Measurements from ENCODE around the gene PKD1. TPM values are rescaled to one million over a fixed set of nuclear protein-coding genes. Genes with fewer than 3 reads are reported as not detected.

PKD1 gene
- total and polyA plus RNA-seq, 2 of the 13 experiments (the other 11 are each of a cell fraction or from before 2014, with no cell fraction given) = 22.1 to 23.0 TPM

- TF ChIP-seq SSRP1 (CRISPR knock-in tag; IDR thresholded peaks at IDR 0.05) (no peak), RAD21 (CRISPR knock-in tag; IDR thresholded peaks at IDR 0.05) (0 out of 2 replicates have a peak, but pooled peaks have one; percentile 13), ZBTB37 (CRISPR knock-in tag; IDR thresholded peaks at IDR 0.05) (no peak), JUND (CRISPR knock-in tag; IDR thresholded peaks at IDR 0.05) (no peak), TMF1 (CRISPR knock-in tag; IDR thresholded peaks at IDR 0.05; ENCODE audit: low read depth) (no peak), ZNF660 (CRISPR knock-in tag; IDR thresholded peaks at IDR 0.05; ENCODE audit: borderline replicate concordance, low read depth) (no peak), HNRNPK (IDR thresholded peaks at IDR 0.05; ENCODE audit: low read depth, low read length, poor library complexity, severe bottlenecking) (no peak), ZNF292 (CRISPR knock-in tag; IDR thresholded peaks at IDR 0.05; ENCODE audit: borderline replicate concordance, low read depth) (no peak), TAF1 (CRISPR knock-in tag; IDR thresholded peaks at IDR 0.05) (no peak), ZNF567 (CRISPR knock-in tag; IDR thresholded peaks at IDR 0.05; ENCODE audit: borderline replicate concordance) (no peak), HNRNPL (IDR thresholded peaks at IDR 0.05; ENCODE audit: low read depth, low read length) (no peak), XBP1 (CRISPR knock-in tag; IDR thresholded peaks at IDR 0.05) (no peak), DR1 (CRISPR knock-in tag; IDR thresholded peaks at IDR 0.05) (no peak), ZNF580 (CRISPR knock-in tag; IDR thresholded peaks at IDR 0.05; ENCODE audit: borderline replicate concordance, low read depth) (no peak), ZNF674 (CRISPR knock-in tag; IDR thresholded peaks at IDR 0.05; ENCODE audit: low read depth) (0 out of 2 replicates have a peak, but pooled peaks have one; percentile 45), ZFP91 (CRISPR knock-in tag; IDR thresholded peaks at IDR 0.05; ENCODE audit: borderline replicate concordance) (no peak), CBX1 (IDR thresholded peaks at IDR 0.05; ENCODE audit: low read depth) (no peak), GATAD2A (CRISPR knock-in tag; IDR thresholded peaks at IDR 0.05) (no peak), NONO (IDR thresholded peaks at IDR 0.05) (no peak), NONO (CRISPR knock-in tag; conservative IDR thresholded peaks at IDR 0.05) (peak; percentile 39; the same call in 1 of the 2 replicates), ZNF205 (CRISPR knock-in tag; IDR thresholded peaks at IDR 0.05) (no peak), ZNF563 (CRISPR knock-in tag; IDR thresholded peaks at IDR 0.05) (no peak), FLYWCH1 (CRISPR knock-in tag; IDR thresholded peaks at IDR 0.05) (no peak), BRF2 (CRISPR knock-in tag; IDR thresholded peaks at IDR 0.05) (no peak), ZNF10 (CRISPR knock-in tag; IDR thresholded peaks at IDR 0.05; ENCODE audit: borderline replicate concordance, low read depth) (no peak)
These were observed 13.3 kb upstream of the PKD1 start (continued) for GRCh38 chr16:2148714-2149629.
